ENCODE results near the gene TUBB2B.

DNA sequence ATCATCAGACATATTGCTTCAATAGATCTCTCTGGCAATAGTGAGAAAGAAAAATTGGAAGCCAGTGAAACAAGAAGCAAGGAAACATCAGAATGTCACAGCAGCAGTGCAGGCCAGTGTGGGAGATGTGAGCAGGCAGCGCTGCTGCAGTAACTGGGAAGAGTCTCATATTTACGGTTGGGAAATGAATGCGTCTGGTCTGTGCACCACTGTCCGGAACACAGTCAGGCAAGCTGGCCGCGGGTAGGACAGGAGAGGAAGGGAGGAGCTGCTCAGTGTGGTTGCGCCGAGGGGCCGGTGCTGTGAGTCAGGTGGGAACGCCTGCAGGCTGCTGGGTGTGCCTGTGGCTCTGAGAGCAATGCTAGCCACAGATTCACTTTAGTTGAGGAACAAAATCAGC, 24.9 kb upstream of the TUBB2B start:
- TF ChIP-seq, protein P1, sequence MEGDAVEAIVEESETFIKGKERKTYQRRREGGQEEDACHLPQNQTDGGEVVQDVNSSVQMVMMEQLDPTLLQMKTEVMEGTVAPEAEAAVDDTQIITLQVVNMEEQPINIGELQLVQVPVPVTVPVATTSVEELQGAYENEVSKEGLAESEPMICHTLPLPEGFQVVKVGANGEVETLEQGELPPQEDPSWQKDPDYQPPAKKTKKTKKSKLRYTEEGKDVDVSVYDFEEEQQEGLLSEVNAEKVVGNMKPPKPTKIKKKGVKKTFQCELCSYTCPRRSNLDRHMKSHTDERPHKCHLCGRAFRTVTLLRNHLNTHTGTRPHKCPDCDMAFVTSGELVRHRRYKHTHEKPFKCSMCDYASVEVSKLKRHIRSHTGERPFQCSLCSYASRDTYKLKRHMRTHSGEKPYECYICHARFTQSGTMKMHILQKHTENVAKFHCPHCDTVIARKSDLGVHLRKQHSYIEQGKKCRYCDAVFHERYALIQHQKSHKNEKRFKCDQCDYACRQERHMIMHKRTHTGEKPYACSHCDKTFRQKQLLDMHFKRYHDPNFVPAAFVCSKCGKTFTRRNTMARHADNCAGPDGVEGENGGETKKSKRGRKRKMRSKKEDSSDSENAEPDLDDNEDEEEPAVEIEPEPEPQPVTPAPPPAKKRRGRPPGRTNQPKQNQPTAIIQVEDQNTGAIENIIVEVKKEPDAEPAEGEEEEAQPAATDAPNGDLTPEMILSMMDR (conservative IDR thresholded peaks at IDR 0.05 in 1 of 2, IDR thresholded peaks at IDR 0.05 in 1 of 2; ENCODE audit: low read depth in 1 of 2, low read length in 2 of 2): no peak
- no peak for TF ChIP-seq EZH2 (IDR thresholded peaks at IDR 0.05; ENCODE audit: low read length, missing control alignments)
